Measurements from ENCODE around the gene PDS5A.
A peak's percentile ranks its signal among the peaks of the same experiment; 100 is the strongest.
"Not testable (repeated sequence)": the region's sequence is repeated elsewhere in the genome, so short reads cannot be mapped to it uniquely, and the experiment has no call there.

PDS5A gene, protein sequence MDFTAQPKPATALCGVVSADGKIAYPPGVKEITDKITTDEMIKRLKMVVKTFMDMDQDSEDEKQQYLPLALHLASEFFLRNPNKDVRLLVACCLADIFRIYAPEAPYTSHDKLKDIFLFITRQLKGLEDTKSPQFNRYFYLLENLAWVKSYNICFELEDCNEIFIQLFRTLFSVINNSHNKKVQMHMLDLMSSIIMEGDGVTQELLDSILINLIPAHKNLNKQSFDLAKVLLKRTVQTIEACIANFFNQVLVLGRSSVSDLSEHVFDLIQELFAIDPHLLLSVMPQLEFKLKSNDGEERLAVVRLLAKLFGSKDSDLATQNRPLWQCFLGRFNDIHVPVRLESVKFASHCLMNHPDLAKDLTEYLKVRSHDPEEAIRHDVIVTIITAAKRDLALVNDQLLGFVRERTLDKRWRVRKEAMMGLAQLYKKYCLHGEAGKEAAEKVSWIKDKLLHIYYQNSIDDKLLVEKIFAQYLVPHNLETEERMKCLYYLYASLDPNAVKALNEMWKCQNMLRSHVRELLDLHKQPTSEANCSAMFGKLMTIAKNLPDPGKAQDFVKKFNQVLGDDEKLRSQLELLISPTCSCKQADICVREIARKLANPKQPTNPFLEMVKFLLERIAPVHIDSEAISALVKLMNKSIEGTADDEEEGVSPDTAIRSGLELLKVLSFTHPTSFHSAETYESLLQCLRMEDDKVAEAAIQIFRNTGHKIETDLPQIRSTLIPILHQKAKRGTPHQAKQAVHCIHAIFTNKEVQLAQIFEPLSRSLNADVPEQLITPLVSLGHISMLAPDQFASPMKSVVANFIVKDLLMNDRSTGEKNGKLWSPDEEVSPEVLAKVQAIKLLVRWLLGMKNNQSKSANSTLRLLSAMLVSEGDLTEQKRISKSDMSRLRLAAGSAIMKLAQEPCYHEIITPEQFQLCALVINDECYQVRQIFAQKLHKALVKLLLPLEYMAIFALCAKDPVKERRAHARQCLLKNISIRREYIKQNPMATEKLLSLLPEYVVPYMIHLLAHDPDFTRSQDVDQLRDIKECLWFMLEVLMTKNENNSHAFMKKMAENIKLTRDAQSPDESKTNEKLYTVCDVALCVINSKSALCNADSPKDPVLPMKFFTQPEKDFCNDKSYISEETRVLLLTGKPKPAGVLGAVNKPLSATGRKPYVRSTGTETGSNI (N-terminal part only)

DNA sequence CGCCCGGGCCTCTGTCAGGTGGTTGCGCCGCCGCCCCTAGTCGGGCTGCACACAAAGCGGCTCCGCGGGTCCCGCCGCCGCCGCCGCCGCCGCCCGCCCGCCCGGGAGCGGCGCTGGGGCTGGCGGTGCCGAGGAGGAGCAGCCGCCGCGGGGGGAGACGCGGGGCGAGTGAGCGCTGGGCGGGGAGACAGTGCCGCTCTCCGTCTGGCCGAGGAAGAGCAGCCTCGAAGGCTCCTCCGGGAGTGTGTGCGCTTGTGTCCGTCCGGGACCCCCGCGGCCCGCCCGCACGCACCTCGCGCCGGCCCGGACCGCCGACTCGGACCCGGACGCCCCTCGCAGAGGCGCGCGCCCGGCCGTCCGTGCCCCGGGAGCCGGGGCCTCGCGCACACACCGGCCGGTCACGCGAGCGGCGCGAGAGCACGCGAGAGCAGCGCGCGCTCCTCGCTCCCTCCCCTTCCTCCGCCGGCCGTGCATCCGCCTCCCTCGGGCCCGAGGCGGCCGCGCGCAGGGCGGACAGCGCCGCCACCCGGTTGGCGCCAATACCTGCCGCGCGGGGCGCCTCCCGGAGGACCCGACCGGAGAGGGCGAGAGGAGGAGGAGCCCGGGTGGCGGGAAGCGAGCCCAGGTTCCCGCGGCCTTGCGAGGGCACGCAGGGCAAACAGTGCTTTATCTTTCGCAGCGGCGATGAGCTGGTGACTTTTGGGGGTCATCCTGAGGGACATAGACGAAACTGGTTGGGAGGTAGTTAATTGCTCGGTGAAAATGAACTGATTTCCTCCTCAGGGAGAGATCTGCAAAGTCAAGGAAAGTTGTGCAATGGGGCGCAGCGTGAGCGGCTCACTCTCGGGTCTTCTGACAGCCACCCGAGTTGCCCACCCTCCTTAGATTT, at the start of gene PDS5A:
Gene PDS5A (minus strand): TSS at position 423 of the 889 bp plus-strand sequence. CDS start 1,334 bp downstream, outside the sequence.
- DNase-seq, result peak; percentile 61 to 83

DNA sequence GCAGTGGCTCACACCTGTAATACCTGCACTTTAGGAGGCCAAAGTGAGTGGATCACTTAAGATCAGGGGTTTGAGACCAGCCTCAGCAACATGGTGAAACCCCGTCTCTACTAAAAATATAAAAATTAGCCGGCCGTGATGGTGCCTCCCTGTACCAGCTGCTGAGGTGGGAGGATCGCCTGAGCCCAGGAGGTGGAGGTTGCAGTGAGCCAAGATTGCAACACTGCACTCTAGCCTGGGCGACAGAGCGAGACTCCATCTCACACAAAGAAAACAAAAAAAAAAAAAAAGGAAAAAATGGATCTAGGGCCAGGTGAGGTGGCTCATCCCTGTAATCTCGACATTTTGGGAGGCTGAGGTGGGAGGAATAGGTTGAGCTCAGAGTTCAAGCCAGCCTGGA, 46.3 kb upstream of the PDS5A start:
- not testable (repeated sequence) for DNase-seq

DNA sequence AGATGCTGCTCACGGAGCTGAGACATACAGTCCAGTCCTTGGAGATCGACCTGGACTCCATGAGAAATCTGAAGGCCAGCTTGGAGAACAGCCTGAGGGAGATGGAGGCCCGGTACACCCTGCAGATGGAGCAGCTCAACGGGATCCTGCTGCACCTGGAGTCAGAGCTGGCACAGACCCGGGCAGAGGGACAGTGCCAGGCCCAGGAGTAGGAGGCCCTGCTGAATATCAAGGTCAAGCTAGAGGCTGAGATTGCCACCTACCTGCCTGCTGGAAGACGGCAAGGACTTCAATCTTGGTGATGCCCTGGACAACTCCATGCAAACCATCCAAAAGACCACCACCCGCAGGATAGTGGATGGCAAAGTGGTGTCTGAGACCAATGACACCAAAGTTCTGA, 43.4 kb upstream of the PDS5A start:
- not testable (repeated sequence) for DNase-seq

DNA sequence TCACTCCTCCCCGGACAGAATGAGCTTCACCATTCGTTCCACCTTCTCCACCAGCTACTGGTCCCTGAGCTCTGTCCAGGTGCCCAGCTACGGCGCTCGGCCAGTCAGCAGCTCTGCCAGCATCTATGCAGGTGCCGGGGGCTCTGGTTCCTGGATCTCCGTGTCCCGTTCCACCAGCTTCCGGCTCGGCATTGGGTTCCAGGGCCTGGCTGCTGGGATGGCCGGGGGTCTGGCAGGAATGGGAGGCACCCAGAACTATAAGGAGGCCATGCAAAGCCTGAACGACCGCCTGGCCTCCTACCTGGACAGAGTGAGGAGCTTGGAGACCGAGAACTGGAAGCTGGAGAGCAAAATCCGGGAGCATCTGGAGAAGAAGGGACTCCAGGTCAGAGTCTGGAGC, 42.5 kb upstream of the PDS5A start:
- no peak for DNase-seq

DNA sequence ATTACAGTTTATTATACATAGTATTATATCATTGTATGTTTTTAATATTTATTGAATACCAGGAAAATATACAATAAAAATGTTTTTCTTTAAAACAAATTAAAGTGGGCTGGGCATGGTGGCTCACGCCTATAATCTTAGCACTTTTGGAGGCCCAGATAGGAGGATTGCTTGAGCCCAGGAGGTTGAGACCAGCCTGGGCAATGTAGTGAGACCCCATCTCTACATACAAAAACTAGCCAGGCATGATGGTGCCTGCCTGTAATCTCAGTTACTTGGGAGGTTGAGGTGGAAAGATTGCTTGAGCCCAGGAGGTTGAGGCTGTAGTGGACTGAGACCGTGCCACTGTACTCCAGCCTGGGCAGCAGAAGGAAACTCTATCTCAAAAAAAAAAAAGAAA, 38.3 kb upstream of the PDS5A start:
- no peak for DNase-seq

DNA sequence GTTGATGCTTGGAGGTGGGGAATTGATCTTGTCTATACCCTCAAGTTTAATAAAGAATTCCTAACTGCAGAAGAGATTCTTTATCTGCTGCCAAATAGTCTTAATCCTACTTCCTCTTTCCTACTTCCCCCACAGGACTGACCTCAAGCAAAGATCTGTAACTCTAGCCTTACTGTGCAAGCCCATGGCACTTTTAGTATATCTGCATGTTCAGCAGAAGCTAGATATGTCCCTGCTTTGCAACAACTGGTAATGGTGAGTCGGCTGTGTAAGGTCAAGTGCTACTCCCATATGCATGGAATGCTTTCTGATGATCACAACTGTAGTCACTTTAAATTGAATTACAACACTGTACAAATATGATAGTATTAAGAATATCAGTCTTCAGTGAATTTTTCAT, 26.3 kb upstream of the PDS5A start:
- DNase-seq, result peak in 1 of 2 donors; percentile 67

DNA sequence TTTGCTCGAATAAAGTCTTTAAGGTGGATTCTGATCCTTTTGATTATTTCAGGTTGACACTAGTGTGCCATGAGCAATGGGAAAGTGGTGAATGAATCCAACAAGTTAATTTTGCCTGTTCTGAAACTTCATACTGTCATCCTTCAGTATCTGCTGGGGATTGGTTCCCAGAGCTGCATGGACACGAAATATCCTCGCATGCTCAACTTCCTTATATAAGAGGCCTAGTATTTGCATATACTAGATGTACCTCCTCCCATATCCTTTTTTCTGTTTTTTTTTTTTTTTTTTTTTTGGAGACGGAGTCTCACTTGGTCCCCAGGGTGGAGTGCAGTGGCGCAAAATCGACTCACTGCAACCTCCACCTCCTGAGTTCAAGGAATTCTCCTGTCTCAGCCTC, 23.0 kb upstream of the PDS5A start:
- no peak for DNase-seq

DNA sequence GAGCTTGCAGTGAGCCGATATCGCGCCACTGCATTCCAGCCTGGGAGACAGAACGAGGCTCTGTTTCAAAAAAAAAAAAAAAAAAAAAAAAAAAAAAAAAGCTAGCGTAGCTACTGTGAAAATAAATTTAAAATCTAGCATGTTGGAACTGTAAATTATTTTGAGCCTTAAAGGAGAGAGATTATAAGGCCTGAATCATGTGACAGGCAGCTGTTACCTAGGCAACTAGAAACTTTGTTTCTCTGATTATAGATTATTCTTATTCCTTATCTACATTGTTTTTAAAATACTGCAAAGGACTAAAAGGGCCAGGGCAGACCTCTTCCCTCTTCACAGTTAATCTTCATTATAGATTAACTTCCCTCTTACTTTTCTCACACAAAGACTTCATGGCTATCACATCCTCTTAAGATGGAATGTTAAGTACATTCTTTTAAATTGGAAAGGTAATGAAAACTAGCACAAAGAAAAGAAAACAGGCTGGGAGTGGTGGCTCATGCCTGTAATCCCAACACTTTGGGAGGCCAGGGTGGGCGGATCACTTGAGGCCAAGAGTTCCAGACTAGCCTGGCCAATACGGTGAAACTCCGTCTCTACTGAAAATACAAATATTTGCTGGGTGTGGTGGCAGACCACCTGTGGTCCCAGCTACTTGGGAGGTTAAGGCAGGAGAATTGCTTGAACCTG, 21.1 kb upstream of the PDS5A start:
- no peak for DNase-seq

DNA sequence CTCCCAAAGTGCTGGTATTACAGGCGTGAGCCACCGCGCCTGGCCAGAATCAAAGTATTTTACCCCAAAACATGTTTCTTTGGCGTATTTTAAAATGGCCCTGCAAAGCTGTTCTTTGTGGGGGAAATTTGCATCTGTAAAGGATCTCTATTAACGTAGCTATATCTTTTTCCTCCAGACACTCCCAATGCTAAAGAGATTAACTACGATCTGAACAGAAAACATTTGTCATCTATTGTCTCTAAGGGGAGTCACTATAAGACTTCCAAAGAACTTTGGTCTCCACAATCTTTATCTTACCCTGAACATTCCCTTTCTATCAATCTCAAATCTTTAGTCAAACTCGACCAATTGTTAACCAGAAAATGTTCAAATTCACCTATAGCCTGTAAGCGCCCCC, 19.1 kb upstream of the PDS5A start:
- no peak for DNase-seq

DNA sequence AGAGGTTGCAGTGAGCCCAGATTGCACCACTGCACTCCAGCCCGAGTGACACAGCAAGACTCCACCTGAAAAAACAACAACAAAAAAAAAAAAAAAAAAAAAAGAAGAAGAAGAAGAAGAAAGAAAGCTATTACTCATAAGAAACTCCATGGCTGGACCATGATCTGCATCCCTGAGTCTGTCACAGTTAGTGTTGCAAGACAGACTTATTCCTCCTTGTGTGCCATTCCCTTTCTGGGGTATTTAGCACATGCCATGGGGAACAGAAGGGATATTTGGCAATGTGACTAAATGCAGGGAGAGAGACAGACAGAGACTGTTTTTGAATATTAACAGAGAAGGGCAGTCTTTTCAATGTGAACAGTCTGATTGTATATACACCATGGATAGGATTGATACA, 16.7 kb upstream of the PDS5A start:
- DNase-seq, result no peak

DNA sequence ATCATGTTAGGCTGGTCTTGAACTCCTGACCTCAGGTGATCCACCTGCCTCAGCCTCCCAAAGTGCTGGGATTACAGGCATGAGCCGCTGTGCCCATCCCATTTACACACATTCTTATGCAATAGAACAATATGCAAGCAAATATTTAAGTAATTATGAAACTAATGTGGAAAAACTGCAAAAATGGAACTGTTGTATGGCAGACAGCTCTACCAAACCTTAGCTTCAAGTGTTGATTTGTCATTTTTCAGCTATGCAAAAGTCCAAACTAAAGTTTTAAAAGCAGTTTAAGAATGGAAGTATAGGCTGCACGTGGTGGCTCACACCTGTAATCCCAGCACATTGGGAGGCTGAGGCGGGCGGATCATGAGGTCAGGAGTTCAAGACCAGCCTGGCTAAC, 11.7 kb upstream of the PDS5A start:
- DNase-seq, result not testable (repeated sequence)

DNA sequence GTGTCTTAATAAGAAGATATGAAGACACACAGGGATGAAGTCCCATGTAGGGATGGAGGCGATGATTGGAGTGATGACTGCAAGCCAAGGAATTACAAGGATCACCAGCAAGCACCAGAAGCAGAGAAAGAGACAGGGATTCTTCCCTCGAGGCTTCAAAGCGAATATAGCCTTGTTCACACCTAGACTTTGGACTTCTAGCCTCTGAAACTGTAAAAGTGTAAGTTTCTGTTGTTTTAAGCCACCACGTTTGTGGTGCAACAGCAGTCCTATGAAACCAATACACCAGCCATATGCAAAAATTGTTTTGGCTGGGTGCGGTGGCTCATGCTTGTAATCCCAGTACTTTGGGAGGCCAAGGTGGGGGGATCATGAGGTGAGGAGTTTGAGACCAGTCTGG, 9.8 kb upstream of the PDS5A start:
- DNase-seq, result no peak

DNA sequence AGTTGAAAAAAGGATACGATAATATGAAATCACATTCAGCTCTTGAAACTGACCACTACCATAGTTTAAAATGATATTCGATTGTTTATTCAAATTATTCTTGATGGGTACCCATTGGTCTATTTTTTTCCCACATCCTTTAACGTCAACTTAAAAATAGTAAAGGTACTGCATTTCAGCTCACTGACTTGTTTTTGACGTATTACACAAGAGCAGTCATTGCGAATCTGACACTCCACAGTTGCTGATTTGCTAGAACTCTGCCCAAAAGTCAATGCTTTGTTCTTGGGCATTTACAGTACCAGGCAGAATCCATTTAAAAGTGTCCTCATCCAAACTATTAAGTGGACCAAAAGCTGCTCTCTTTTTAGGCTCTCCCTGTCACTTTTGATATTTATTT, 1.2 kb upstream of the PDS5A start:
- DNase-seq, result no peak

DNA sequence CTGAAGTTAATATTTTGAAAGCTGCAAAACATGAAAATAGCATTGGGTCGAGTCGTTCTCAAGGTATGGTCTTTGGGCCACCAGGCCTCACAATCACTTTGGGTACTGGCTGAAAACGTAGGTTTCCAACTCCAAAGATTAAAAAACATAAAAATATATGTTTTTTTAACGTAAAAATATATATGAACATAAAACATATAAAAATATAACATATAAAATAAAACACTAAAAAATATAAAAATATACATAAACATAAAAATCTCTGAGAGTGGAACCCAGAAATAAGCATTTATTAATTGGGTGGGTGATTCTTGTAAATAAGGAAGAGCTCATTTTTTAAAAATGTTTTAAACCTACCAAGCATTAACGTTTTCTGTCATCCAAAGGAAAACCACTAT, 666 bp upstream of the PDS5A start:
- DNase-seq, result no peak

DNA sequence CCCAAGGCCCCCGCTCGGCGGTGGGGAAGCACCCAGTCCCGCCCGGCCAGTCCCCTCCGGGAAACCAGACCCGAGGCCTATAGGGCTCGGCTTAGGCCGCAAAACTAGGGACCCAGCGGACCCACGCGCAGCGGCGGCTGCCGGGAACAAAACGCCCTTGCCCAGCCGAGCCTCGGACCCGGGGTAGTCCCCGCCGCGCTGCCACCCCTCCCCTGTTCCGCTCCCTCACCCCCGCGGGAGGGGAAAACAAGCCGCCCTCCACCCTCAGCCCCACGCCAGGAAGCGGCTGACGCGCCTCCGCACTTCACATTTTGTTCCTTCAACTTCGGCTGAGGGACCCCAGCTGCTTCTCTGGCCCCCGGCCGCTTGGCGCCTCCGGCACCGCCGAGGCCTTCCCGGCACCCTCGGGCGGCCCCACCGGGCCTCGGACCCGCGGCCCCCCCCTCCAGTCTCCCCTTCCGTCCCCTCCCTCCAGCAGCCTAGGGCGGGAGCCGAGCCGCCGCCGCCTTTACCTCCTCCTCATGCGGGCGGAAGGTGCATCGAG, 694 bp downstream of the PDS5A start:
- DNase-seq, result peak in 1 of 2 donors; percentile 52

DNA sequence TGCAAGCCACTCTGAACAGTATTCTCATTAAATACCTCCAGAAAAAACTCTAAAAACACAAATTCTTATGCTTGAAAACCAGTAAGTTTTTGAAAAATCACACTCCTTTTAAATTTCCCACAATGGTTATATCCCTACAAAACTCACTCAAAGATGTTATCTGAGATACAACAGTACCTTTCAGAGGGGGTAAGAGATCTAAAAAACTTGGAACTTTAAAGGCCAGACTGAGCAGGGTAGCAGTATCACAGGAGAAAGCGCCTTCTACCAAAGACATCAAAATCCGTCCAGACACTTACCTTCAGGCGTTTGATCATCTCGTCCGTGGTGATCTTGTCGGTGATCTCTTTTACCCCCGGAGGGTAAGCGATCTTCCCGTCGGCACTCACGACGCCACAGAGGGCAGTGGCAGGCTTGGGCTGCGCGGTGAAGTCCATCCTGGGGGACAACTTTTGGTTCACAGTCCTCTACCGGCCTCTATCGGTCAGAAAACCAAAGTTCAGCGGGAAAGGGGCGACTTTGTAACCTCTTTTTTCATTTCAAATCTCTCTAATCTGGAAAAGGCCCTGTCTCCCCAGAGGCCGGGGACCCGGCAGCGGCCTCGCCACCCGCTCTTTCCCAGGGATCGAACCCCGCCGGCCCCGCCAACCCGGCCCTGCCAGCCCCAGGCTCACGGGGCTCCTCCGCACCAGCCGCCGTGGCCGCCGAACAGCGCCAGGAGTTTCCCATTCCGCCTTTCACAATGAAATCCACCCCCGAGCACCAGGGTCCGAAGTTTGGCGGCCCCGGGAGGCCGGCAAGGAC, 1.4 kb downstream of the PDS5A start:
- DNase-seq, result peak; percentile 42 to 57

DNA sequence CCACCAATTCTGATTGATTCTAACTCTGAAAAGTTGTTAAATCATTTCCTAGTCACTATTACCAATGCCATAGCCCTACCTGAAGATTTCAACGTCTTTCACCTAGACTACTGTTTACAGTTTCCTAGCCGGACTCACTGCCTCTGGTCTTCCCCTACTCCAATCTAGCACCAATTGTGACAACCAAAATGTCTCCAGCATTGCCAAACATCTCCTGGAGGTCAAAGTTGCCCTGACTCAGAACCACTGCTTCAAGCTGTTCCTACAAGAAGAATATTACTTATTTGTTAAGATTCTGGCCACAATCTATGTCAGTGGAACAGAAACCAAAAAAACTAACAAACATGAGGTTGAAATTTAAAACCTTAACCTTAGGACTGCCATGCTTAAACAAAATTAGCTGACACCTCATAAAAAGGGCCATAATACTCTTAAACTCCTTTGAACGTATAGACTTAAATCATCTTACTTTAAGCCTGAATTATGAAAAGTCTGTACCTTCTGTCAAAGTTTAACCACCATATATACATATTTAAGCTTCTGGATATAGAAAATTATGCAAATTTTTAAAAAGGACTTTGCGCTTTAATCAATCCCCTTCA, 2.1 kb downstream of the PDS5A start:
- DNase-seq, result no peak

DNA sequence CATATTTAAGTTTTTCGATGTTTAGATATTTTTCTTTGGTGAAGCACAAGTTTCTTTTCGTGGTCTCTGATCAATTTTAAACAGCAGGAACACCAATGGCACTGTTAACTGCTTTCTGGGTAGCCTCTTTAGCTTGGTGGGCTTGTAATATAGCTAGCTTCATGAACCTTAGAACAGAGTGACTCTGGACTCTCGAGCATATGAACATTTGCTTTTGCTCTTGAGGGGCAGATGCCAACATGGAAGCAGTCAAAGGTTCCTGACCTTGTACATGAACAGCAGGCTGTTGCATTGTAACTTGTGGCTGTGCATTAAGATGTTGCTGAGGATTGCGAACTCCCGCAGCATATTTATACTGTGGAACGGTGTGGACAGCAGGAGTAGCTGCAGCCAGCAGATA, 4.7 kb downstream of the PDS5A start:
- not testable (repeated sequence) for DNase-seq

DNA sequence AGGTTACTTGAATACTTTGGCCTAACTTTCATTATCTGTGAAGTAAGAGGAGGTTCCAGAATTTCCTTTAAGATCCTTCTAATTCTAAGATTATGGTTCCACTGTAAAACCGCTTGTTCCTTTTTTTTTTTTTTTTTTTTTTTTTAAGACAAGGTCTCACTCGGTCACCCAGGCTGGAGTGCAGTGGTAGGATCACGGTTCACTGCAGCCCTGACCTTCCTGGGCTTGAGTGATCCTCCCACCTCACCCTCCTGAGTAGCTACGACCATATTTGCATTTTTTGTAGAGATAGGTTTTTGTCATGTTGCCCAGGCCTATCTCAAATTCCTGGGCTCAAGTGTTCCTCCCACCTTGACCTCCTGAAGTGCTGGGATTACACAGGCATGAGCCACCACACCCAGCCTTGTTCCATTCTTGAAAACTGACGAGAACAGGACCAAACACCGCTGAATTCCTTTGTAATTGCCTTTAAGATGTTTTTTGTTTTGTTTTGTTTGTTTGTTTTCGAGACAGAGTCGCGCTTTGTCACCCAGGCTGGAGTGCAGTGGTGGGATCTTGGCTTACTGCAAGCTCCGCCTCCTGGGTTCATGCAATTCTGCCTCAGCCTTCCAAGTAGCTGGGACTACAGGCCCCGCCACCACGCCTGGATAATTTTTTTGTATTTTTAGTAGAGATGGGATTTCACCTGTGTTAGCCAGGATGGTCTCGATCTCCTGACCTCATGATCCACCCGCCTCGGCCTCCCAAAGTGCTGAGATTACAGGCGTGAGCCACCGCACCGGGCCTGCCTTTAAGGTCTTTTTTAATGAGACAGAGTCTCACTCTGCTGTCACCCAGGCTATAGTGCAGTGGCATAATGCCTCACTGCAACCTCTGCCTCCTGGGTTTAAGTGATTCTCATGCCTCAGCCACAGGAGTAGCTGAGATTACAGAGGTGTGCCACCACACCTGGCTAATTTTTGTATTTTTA, 6.8 kb downstream of the PDS5A start:
- DNase-seq, result no peak

All from bone marrow (tissue), 2 donors.